ENCODE data around the gene CACNG8. TPM values are rescaled to one million over a fixed set of nuclear protein-coding genes. Genes with fewer than 3 reads are reported as not detected.

The CACNG8 gene
- total and polyA plus RNA-seq, 12 donors = under 0.01 to 0.06 (median 0.03) TPM; not detected in 7

GRCh38 chr19:54014920-54015560 is 52.3 kb downstream of the CACNG8 start:
- no peak for DNase-seq
- H3K36me3 ChIP-seq (replicated peaks in 1 of 2) = no peaks in the 10 kb centered on the region
- 39 to 50% (median 45%) methylated on average over 18 to 19 of the region's 19 CpGs for WGBS, 4 donors
- H3K4me1 ChIP-seq (replicated peaks in 1 of 2) = no peaks in the 10 kb centered on the region
- no peak overlapping the region for H3K27ac ChIP-seq
- no peaks in the 10 kb centered on the region for H3K27me3 ChIP-seq
- no peaks in the 10 kb centered on the region for H3K9me3 ChIP-seq (replicated peaks in 1 of 3)
- no peak overlapping the region for H3K4me3 ChIP-seq
- intact Hi-C loops (cut with DNase I) = no loop called here
- TF ChIP-seq POLR2A (IDR thresholded peaks at IDR 0.05) (no peak), CTCF (IDR thresholded peaks at IDR 0.05) (no peak)

- H3K27ac ChIP-seq = no peak overlapping the region
- no peaks in the 10 kb centered on the region for H3K9me3 ChIP-seq (replicated peaks in 1 of 3)
- no peak for DNase-seq
- H3K4me3 ChIP-seq = no peak overlapping the region
- TF ChIP-seq CTCF (IDR thresholded peaks at IDR 0.05) (no peak), POLR2A (IDR thresholded peaks at IDR 0.05) (no peak)
- intact Hi-C loops (cut with DNase I) = no loop called here
- H3K36me3 ChIP-seq (replicated peaks in 1 of 2) = no peaks in the 10 kb centered on the region
- 65 to 83% (median 76%) methylated on average over 4 of the region's 4 CpGs for WGBS, 4 donors
- no peaks in the 10 kb centered on the region for H3K4me1 ChIP-seq (replicated peaks in 1 of 2)
- H3K27me3 ChIP-seq = no peaks in the 10 kb centered on the region
Observed at GRCh38 chr19:54017261-54017660, 54.5 kb downstream of the CACNG8 start.

- no peaks in the 10 kb centered on the region for H3K4me1 ChIP-seq (replicated peaks in 1 of 2)
- no peak overlapping the region for H3K4me3 ChIP-seq
- H3K27ac ChIP-seq = no peak overlapping the region
- no peaks in the 10 kb centered on the region for H3K27me3 ChIP-seq
- intact Hi-C loops (cut with DNase I) = loop anchor here (5.0 to 10.0 kb wide), 3 partner anchors 114 to 229 kb away; partner anchors contain the start of gene CACNG7 (in 1 of the 2)
- H3K36me3 ChIP-seq (replicated peaks in 1 of 2) = no peaks in the 10 kb centered on the region
- DNase-seq = no peak
- TF ChIP-seq POLR2A (IDR thresholded peaks at IDR 0.05) (no peak), CTCF (IDR thresholded peaks at IDR 0.05) (no peak)
- H3K9me3 ChIP-seq (replicated peaks in 1 of 3) = no peaks in the 10 kb centered on the region
- WGBS, 4 donors = 82 to 91% (median 85%) methylated on average over 7 to 8 of the region's 8 CpGs
Observed at GRCh38 chr19:54021363-54021762, 58.6 kb downstream of the CACNG8 start.

GRCh38 chr19:54021932-54022331 is 59.2 kb downstream of the CACNG8 start:
- no peak for TF ChIP-seq POLR2A (IDR thresholded peaks at IDR 0.05)
- TF ChIP-seq CTCF (IDR thresholded peaks at IDR 0.05) = no peak
- no peaks in the 10 kb centered on the region for H3K4me1 ChIP-seq (replicated peaks in 1 of 2)
- WGBS, 4 donors = 82 to 91% (median 84%) methylated on average over 13 of the region's 13 CpGs
- intact Hi-C loops (cut with DNase I) = loop anchor here (5.0 to 10.0 kb wide), 3 partner anchors 115 to 230 kb away; partner anchors contain the start of gene CACNG7 (in 1 of the 2)
- no peaks in the 10 kb centered on the region for H3K27me3 ChIP-seq
- H3K36me3 ChIP-seq (replicated peaks in 1 of 2) = no peaks in the 10 kb centered on the region
- no peak overlapping the region for H3K27ac ChIP-seq
- H3K4me3 ChIP-seq = no peak overlapping the region
- H3K9me3 ChIP-seq (replicated peaks in 1 of 3) = no peaks in the 10 kb centered on the region
- DNase-seq = no peak

Measured in adrenal gland (tissue), 12 donors.